AG10803 (cell line): Measurements from ENCODE around the gene MLLT1.

Experiments used
- DNase-seq: peaks from one replicate; pipeline ENCODE4 v3.0.0; 2010; ENCODE audit warnings: low read depth
- H3K4me3 ChIP-seq: 2 replicates; pipeline ENCODE4 v1.5.1; 2011; ENCODE audit warnings: mild to moderate bottlenecking, low read length, control low read depth
- CTCF ChIP-seq: conservative IDR thresholded peaks from 2 replicates; pipeline ENCODE4 v1.5.1; 2011; ENCODE audit warnings: mild to moderate bottlenecking, low read length, control low read depth, inconsistent platforms

MLLT1 gene

GRCh38 chr19:6211632-6212402 is 68.0 kb downstream of the MLLT1 start:
- no peak for DNase-seq
- H3K4me3 ChIP-seq = no peak overlapping the region
- no peak for TF ChIP-seq CTCF

GRCh38 chr19:6210721-6211600 is 68.8 kb downstream of the MLLT1 start:
- DNase-seq = no peak
- no peak overlapping the region for H3K4me3 ChIP-seq
- TF ChIP-seq CTCF = no peak

GRCh38 chr19:6210091-6210490 is 69.7 kb downstream of the MLLT1 start:
- DNase-seq = no peak
- no peak overlapping the region for H3K4me3 ChIP-seq
- TF ChIP-seq CTCF = no peak

GRCh38 chr19:6209680-6210079 is 70.1 kb downstream of the MLLT1 start:
- TF ChIP-seq CTCF = no peak
- H3K4me3 ChIP-seq = no peak overlapping the region
- no peak for DNase-seq

- TF ChIP-seq CTCF = no peak
- no peak overlapping the region for H3K4me3 ChIP-seq
- DNase-seq = no peak
Observed at GRCh38 chr19:6209233-6209632, 70.5 kb downstream of the MLLT1 start.

GRCh38 chr19:6204866-6205723 is 74.7 kb downstream of the MLLT1 start:
- TF ChIP-seq CTCF = no peak
- DNase-seq = no peak
- no peak overlapping the region for H3K4me3 ChIP-seq
